HEK293 (cell line): ENCODE data around the gene SLC5A7.

ENCODE experiments used
- CTCF ChIA-PET: fragments of 350-600 bp; formaldehyde crosslinking; extraction: SDS; loops from one replicate; lab custom pipeline; 2021; ENCODE audit warnings: antibody characterized with exemption; lab: Yijun Ruan, JAX
- POLR2A ChIA-PET: fragments of 300-600 bp; formaldehyde crosslinking; extraction: SDS; loops from one replicate; lab custom pipeline; 2020; ENCODE audit warnings: antibody characterized with exemption, inconsistent platforms; lab: Yijun Ruan, JAX
- H3K27ac ChIP-seq: fragments of 200-500 bp; sonication (Bioruptor generic); 2 replicates; pipeline ENCODE4 v1.5.1; 2014; ENCODE audit warnings: low read depth, low read length, control low read depth, inconsistent platforms; ENCODE audit errors: extremely low read depth
- H3K36me3 ChIP-seq, 2 experiments: fragments of 200-500 bp in 1 of 2; sonication (Bioruptor generic) in 1 of 2; 1 replicate in 1 of 2; 2 replicates in 1 of 2; pipeline ENCODE4 v1.5.1; 2014 to 2017; ENCODE audit warnings: inconsistent platforms in 2 of 2, low read length in 2 of 2; ENCODE audit not compliant: control insufficient read depth in 2 of 2, insufficient read depth in 1 of 2
- H3K4me1 ChIP-seq: fragments of 200-500 bp; sonication (Bioruptor generic); 2 replicates; pipeline ENCODE4 v1.5.1; 2014; ENCODE audit warnings: mild to moderate bottlenecking, low read length, inconsistent platforms; ENCODE audit not compliant: control insufficient read depth, insufficient read depth
- H3K4me3 ChIP-seq: 2 replicates; pipeline ENCODE4 v1.5.1; 2011; ENCODE audit warnings: low read depth, mild to moderate bottlenecking, control low read depth, low read length, moderate library complexity
- H3K9me3 ChIP-seq: fragments of 200-500 bp; sonication (Bioruptor generic); 2 replicates; pipeline ENCODE4 v1.5.1; 2014; ENCODE audit warnings: low read depth, low read length, inconsistent platforms; ENCODE audit not compliant: control insufficient read depth, insufficient read depth
- EGR2 ChIP-seq: fragments of 450-650 bp; formaldehyde crosslinking; IDR thresholded peaks from 2 replicates; pipeline ENCODE4 v1.5.1; 2016; ENCODE audit warnings: low read depth, missing biosample characterization, missing genetic modification characterization
- GLI2 ChIP-seq: fragments of 450-650 bp; formaldehyde crosslinking; IDR thresholded peaks from 2 replicates; pipeline ENCODE4; 2017; ENCODE audit warnings: missing biosample characterization, missing genetic modification characterization, low read depth, borderline replicate concordance
- GLI4 ChIP-seq: fragments of 450-650 bp; formaldehyde crosslinking; IDR thresholded peaks from 2 replicates; pipeline ENCODE4 v1.5.1; 2016; ENCODE audit warnings: missing biosample characterization, missing genetic modification characterization
- HIC1 ChIP-seq: fragments of 450-650 bp; formaldehyde crosslinking; IDR thresholded peaks from 2 replicates; pipeline ENCODE4 v1.5.1; 2016; ENCODE audit warnings: missing biosample characterization, missing genetic modification characterization
- HOXD13 ChIP-seq: sonication (generic); formaldehyde crosslinking; IDR thresholded peaks from 2 replicates; pipeline ENCODE4 v1.8.0; 2022; ENCODE audit warnings: missing genetic modification reagents, borderline replicate concordance
- SCRT1 ChIP-seq: fragments of 450-650 bp; formaldehyde crosslinking; IDR thresholded peaks from 2 replicates; pipeline ENCODE4 v1.5.1; 2016; ENCODE audit warnings: missing biosample characterization, missing genetic modification characterization, borderline replicate concordance
- SCRT2 ChIP-seq: fragments of 450-650 bp; formaldehyde crosslinking; IDR thresholded peaks from 2 replicates; pipeline ENCODE4 v1.5.1; 2016; ENCODE audit warnings: missing biosample characterization, missing genetic modification characterization
- SP3 ChIP-seq: fragments of 450-650 bp; formaldehyde crosslinking; IDR thresholded peaks from 2 replicates; pipeline ENCODE4 v1.5.1; 2016; ENCODE audit warnings: missing biosample characterization, missing genetic modification characterization
- SP7 ChIP-seq: fragments of 450-650 bp; formaldehyde crosslinking; IDR thresholded peaks from 2 replicates; pipeline ENCODE4 v1.5.1; 2016; ENCODE audit warnings: missing biosample characterization, missing genetic modification characterization
- ZBTB8A ChIP-seq: fragments of 450-650 bp; formaldehyde crosslinking; IDR thresholded peaks from 2 replicates; pipeline ENCODE4 v1.5.1; 2016; ENCODE audit warnings: missing biosample characterization, missing genetic modification characterization
- ZEB2 ChIP-seq: fragments of 450-650 bp; formaldehyde crosslinking; IDR thresholded peaks from 2 replicates; pipeline ENCODE4 v1.5.1; 2016; ENCODE audit warnings: missing biosample characterization, missing genetic modification characterization
- ZFHX2 ChIP-seq: fragments of 450-650 bp; formaldehyde crosslinking; conservative IDR thresholded peaks from 2 replicates; pipeline ENCODE4 v1.5.1; 2016; ENCODE audit warnings: missing biosample characterization, missing genetic modification characterization
- ZIC2 ChIP-seq: fragments of 450-650 bp; formaldehyde crosslinking; IDR thresholded peaks from 2 replicates; pipeline ENCODE4 v1.5.1; 2016; ENCODE audit warnings: missing biosample characterization, missing genetic modification characterization
- ZNF16 ChIP-seq: fragments of 450-650 bp; formaldehyde crosslinking; IDR thresholded peaks from 2 replicates; pipeline ENCODE4 v1.5.1; 2016; ENCODE audit warnings: low read depth, missing biosample characterization, missing genetic modification characterization
- ZNF184 ChIP-seq: fragments of 450-650 bp; IDR thresholded peaks from 2 replicates; pipeline ENCODE4 v1.5.1; 2018; ENCODE audit warnings: missing biosample characterization, mild to moderate bottlenecking, missing genetic modification characterization
- ZNF248 ChIP-seq: fragments of 450-650 bp; formaldehyde crosslinking; IDR thresholded peaks from 2 replicates; pipeline ENCODE4 v1.5.1; 2017; ENCODE audit warnings: missing biosample characterization, missing genetic modification characterization
- ZNF335 ChIP-seq: fragments of 450-650 bp; formaldehyde crosslinking; conservative IDR thresholded peaks from 2 replicates; pipeline ENCODE4 v1.5.1; 2016; ENCODE audit warnings: missing biosample characterization, missing genetic modification characterization
- ZNF341 ChIP-seq: fragments of 450-650 bp; formaldehyde crosslinking; IDR thresholded peaks from 2 replicates; pipeline ENCODE4; 2016; ENCODE audit warnings: low read depth, missing biosample characterization, missing genetic modification characterization
- ZNF354C ChIP-seq: fragments of 450-650 bp; formaldehyde crosslinking; IDR thresholded peaks from 2 replicates; pipeline ENCODE4 v1.5.1; 2016; ENCODE audit warnings: missing biosample characterization, missing genetic modification characterization, low read depth, borderline replicate concordance
- ZNF362 ChIP-seq: fragments of 450-650 bp; formaldehyde crosslinking; IDR thresholded peaks from 2 replicates; pipeline ENCODE4 v1.5.1; 2016; ENCODE audit warnings: missing biosample characterization, missing genetic modification characterization
- ZNF416 ChIP-seq: fragments of 450-650 bp; formaldehyde crosslinking; IDR thresholded peaks from 2 replicates; pipeline ENCODE4 v1.5.1; 2016; ENCODE audit warnings: missing biosample characterization, missing genetic modification characterization
- ZNF510 ChIP-seq: fragments of 450-650 bp; formaldehyde crosslinking; IDR thresholded peaks from 2 replicates; pipeline ENCODE4 v1.5.1; 2018; ENCODE audit warnings: mild to moderate bottlenecking, missing genetic modification characterization, missing biosample characterization; ENCODE audit not compliant: insufficient replicate concordance
- ZNF548 ChIP-seq: fragments of 450-650 bp; formaldehyde crosslinking; IDR thresholded peaks from 2 replicates; pipeline ENCODE4 v1.5.1; 2016; ENCODE audit warnings: missing biosample characterization, missing genetic modification characterization
- ZNF624 ChIP-seq: fragments of 450-650 bp; formaldehyde crosslinking; IDR thresholded peaks from 2 replicates; pipeline ENCODE4 v1.5.1; 2017; ENCODE audit warnings: missing biosample characterization, missing genetic modification characterization
- ZNF660 ChIP-seq: fragments of 450-650 bp; IDR thresholded peaks from 2 replicates; pipeline ENCODE4 v1.5.1; 2018; ENCODE audit warnings: missing biosample characterization, mild to moderate bottlenecking, missing genetic modification characterization
- ZNF677 ChIP-seq: fragments of 450-650 bp; IDR thresholded peaks from 2 replicates; pipeline ENCODE4 v1.5.0; 2018; ENCODE audit warnings: missing biosample characterization, mild to moderate bottlenecking, missing genetic modification characterization, moderate library complexity
- ZNF701 ChIP-seq: fragments of 450-650 bp; formaldehyde crosslinking; IDR thresholded peaks from 2 replicates; pipeline ENCODE4 v1.5.1; 2016; ENCODE audit warnings: missing biosample characterization, missing genetic modification characterization
- ZNF843 ChIP-seq: fragments of 450-650 bp; formaldehyde crosslinking; IDR thresholded peaks from 2 replicates; pipeline ENCODE4 v1.5.1; 2016; ENCODE audit warnings: missing biosample characterization, missing genetic modification characterization
- ZSCAN30 ChIP-seq: fragments of 450-650 bp; IDR thresholded peaks from 2 replicates; pipeline ENCODE4 v1.5.1; 2018; ENCODE audit warnings: missing biosample characterization, mild to moderate bottlenecking, missing genetic modification characterization, moderate library complexity

The SLC5A7 gene

GRCh38 chr2:107986278-107987217 is at the start of gene SLC5A7:
Gene SLC5A7, plus strand, starts transcription at chr2:107986524. Its CDS starts 1,632 bp downstream, at chr2:107988156.
- CTCF ChIA-PET, result no interaction called here
- no peak within 1 kb of the TSS for H3K27ac ChIP-seq
- H3K4me1 ChIP-seq, result no peaks in the 10 kb centered on the region
- H3K36me3 ChIP-seq, result no peaks in the 10 kb centered on the region
- POLR2A ChIA-PET, result no interaction called here
- no peaks in the 10 kb centered on the region for H3K9me3 ChIP-seq
- TF ChIP-seq ZNF248 (tag by site-specific recombination) (no peak), ZFHX2 (no peak), ZNF701 (tag by site-specific recombination) (no peak), SCRT1 (no peak), GLI4 (tag by site-specific recombination) (no peak), ZSCAN30 (tag by site-specific recombination) (no peak), ZNF677 (no peak)
- peak within 1 kb of the TSS; percentile 13 for H3K4me3 ChIP-seq

GRCh38 chr2:107961395-107961794 is 24.9 kb upstream of the SLC5A7 start:
- Histone ChIP-seq H3K36me3 (no peaks in the 10 kb centered on the region), H3K4me1 (no peaks in the 10 kb centered on the region), H3K4me3 (no peak overlapping the region), H3K27ac (no peak overlapping the region), H3K9me3 (no peaks in the 10 kb centered on the region)
- ChIA-PET POLR2A (no interaction called here), CTCF (no interaction called here)
- TF ChIP-seq ZNF548 (tag by site-specific recombination), result no peak
- no peak for TF ChIP-seq SCRT1
- TF ChIP-seq HIC1, result no peak
- no peak for TF ChIP-seq ZEB2 (tag by site-specific recombination)
- TF ChIP-seq ZNF843 (tag by site-specific recombination), result no peak
- TF ChIP-seq EGR2 (tag by site-specific recombination), result no peak
- no peak for TF ChIP-seq ZNF248 (tag by site-specific recombination)
- no peak for TF ChIP-seq ZNF416 (tag by site-specific recombination)
- no peak for TF ChIP-seq ZNF660 (tag by site-specific recombination)
- TF ChIP-seq ZNF184 (tag by site-specific recombination), result no peak

- Histone ChIP-seq H3K36me3 (no peaks in the 10 kb centered on the region), H3K4me3 (no peak overlapping the region), H3K27ac (no peak overlapping the region), H3K9me3 (no peaks in the 10 kb centered on the region), H3K4me1 (no peaks in the 10 kb centered on the region)
- CTCF ChIA-PET, result no interaction called here
- POLR2A ChIA-PET, result no interaction called here
- TF ChIP-seq HOXD13 (CRISPR knock-in tag) (no peak), ZNF354C (no peak), ZNF341 (tag by site-specific recombination) (no peak), ZNF16 (no peak), ZNF362 (tag by site-specific recombination) (no peak), ZIC2 (tag by site-specific recombination) (no peak), SP3 (tag by site-specific recombination) (no peak), ZBTB8A (tag by site-specific recombination) (no peak), ZNF335 (no peak), ZNF510 (tag by site-specific recombination) (no peak), ZNF624 (tag by site-specific recombination) (no peak), SP7 (tag by site-specific recombination) (no peak), ZEB2 (tag by site-specific recombination) (no peak), SCRT2 (no peak), GLI2 (tag by site-specific recombination) (no peak)
Observed at GRCh38 chr2:107964185-107964584, 22.1 kb upstream of the SLC5A7 start.
